HG03025 (cell line): ENCODE results near the gene NPLOC4.

Experiments used
- ATAC-seq: cut with Tn5 transposase; IDR thresholded peaks from one replicate; pipeline ENCODE4 v1.9.1; 2021; ENCODE audit warnings: mild to moderate bottlenecking, moderate library complexity; ENCODE audit not compliant: unreplicated experiment, low FRiP score

Gene NPLOC4

GRCh38 chr17:81551458-81552243 is 85.3 kb downstream of the NPLOC4 start:
- no peak for ATAC-seq

- no peak for ATAC-seq
Observed at GRCh38 chr17:81550830-81551457, 86.0 kb downstream of the NPLOC4 start.

- ATAC-seq, result no peak
Observed at GRCh38 chr17:81550285-81550684, 86.6 kb downstream of the NPLOC4 start.

GRCh38 chr17:81549826-81550225 is 87.1 kb downstream of the NPLOC4 start:
- no peak for ATAC-seq

GRCh38 chr17:81549031-81549557 is 87.8 kb downstream of the NPLOC4 start:
- no peak for ATAC-seq

GRCh38 chr17:81547614-81547982 is 89.3 kb downstream of the NPLOC4 start:
- no peak for ATAC-seq

GRCh38 chr17:81546906-81547613 is 89.9 kb downstream of the NPLOC4 start:
- ATAC-seq, result no peak

- ATAC-seq, result no peak
Observed at GRCh38 chr17:81545160-81545949, 91.6 kb downstream of the NPLOC4 start.

GRCh38 chr17:81544281-81544974 is 92.5 kb downstream of the NPLOC4 start:
- ATAC-seq, result no peak

- no peak for ATAC-seq
Observed at GRCh38 chr17:81543756-81544155, 93.2 kb downstream of the NPLOC4 start.

GRCh38 chr17:81543339-81543675 is 93.6 kb downstream of the NPLOC4 start:
- no peak for ATAC-seq

- no peak for ATAC-seq
Observed at GRCh38 chr17:81542431-81543338, 94.2 kb downstream of the NPLOC4 start.

- ATAC-seq, result no peak
Observed at GRCh38 chr17:81541123-81541522, 95.8 kb downstream of the NPLOC4 start.

- no peak for ATAC-seq
Observed at GRCh38 chr17:81540676-81541027, 96.3 kb downstream of the NPLOC4 start.

- no peak for ATAC-seq
Observed at GRCh38 chr17:81539961-81540675, 96.8 kb downstream of the NPLOC4 start.

GRCh38 chr17:81539571-81539900 is 97.4 kb downstream of the NPLOC4 start:
- no peak for ATAC-seq

GRCh38 chr17:81538651-81539570 is 98.0 kb downstream of the NPLOC4 start:
- ATAC-seq, result no peak
